Measurements from ENCODE around the gene UBE2N.

DNA sequence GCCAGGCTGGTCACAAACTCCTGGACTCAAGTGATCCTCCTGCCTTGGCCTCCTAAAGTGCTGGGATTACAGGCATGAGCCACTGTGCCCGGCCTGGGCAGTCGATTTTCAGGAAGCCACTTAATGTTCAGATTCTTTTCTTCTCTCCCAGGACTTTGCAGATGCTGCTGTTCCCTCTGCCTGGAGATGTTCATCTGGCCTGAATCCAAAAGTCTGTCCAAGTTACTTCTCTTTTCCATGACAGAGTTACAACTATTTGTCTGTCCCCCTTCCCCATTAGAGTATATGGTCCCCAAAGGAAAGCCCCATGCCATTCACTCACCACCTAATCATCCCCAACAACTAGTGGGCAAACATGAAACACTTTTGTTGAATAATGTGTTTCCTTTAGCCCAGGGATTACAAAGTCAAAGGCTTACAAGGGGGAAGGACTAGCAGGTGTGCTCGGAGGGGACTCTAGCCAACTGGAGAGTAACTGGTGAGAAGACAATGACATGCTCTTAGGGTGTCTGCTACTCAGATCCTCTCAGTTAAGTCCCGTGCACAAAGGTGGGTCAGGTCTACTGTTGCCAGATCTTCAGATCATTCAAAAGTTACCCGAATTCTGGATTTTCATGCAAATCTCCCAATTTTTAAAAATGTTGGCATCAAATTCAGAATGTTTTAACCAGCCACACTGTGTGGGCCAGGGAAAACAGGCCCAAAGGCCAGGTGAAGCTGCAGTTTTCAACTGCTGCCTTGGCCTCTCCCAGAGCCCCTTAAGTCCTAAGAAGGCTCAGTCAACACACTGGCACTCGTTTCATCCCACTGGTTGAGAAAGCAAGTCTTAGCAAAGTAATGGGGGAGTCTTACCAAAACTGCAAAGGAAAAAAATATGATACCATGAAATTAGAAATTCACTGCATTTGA lies 34.4 kb downstream of the UBE2N start:
- TF ChIP-seq POLR2A (IDR thresholded peaks at IDR 0.05; ENCODE audit: low read length) (no peak), GATA1 (IDR thresholded peaks at IDR 0.05; ENCODE audit: low read depth, low read length) (no peak)
